ENCODE results near the gene CACNA1S.

Gene CACNA1S

GRCh38 chr1:201059871-201060555, 52.2 kb downstream of the CACNA1S start:
- no peak for DNase-seq

GRCh38 chr1:201059401-201059800, 52.8 kb downstream of the CACNA1S start:
- no peak for DNase-seq

- no peak for DNase-seq
Observed at GRCh38 chr1:201054091-201054543, 58.1 kb downstream of the CACNA1S start.

GRCh38 chr1:201053155-201053860, 58.9 kb downstream of the CACNA1S start:
- no peak for DNase-seq

GRCh38 chr1:201051399-201051798, 60.8 kb downstream of the CACNA1S start:
- no peak for DNase-seq

- no peak for DNase-seq
Observed at GRCh38 chr1:201050515-201051277, 61.5 kb downstream of the CACNA1S start.

GRCh38 chr1:201049248-201049831, 62.9 kb downstream of the CACNA1S start:
- DNase-seq: no peak

DNA sequence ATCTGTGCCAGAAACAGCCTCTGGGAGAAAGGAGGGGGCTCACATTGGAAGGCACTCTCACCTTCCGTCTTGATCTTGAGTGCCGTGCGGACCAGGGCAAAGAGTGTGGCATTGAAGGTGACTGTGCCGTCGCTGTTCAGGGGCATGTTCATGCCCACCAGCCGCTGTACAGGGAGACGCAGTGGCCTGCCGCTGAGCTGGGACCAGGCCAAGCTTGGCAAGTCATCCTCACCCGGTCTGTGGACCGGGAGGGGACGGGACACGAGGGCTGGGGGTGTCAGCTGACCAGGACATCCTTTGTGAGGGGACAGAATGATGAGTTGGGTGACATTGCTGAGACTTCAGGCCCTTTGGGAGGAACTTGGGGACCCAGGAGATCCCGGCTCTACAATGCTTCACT, 63.7 kb downstream of the CACNA1S start:
- no peak for DNase-seq

DNA sequence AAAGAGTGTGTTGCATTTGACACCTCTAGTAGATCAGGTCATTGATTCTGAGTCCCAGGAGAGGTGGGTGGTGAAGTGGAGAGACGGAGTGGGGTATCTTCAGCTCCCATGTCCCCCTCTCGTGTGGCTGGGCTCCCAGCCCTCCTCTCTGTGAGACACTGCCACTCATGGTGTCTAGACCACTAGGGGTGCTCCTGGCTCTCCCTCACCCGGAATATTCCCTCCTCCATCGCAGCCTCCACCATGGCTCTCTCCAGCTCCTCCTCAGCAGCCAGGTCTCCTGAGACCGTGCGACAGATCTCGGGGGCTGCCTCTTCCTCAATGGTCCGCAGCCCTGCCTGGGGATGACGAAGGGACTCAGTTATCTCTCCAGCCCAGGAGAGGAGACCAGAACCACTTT, 68.1 kb downstream of the CACNA1S start:
- DNase-seq: no peak

DNA sequence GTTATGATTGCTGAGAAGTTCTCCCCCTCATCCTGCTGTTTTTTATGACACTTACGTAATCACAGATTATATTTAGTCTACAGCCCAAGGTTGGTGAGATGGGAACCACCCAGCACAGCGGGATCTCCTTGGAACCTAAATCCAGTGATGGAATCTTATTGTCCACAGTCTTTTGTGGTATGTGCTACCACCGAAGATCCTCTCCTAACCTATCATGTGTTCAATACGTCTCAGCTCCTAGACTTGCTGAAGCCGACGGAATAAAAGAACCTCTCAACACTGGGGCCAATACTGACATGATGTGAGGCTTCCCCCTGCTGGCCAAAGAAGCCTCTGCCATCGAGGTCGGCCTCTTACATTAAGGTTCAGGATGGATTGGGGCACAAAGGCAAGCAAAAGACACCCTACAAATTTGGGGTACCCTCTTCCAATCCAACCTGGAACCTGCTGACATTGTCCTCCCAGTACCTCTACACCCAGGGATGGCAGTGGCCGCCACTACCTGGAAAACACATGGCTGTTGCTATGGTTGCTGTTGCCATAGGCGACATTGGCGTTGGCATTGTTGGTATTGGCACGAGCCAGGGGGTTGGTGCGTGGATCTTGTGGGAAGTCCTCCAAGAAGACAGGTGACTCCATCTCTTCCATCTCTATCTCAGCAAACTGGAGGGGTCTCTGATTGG, 69.3 kb downstream of the CACNA1S start:
- peak; percentile 57 for DNase-seq

DNA sequence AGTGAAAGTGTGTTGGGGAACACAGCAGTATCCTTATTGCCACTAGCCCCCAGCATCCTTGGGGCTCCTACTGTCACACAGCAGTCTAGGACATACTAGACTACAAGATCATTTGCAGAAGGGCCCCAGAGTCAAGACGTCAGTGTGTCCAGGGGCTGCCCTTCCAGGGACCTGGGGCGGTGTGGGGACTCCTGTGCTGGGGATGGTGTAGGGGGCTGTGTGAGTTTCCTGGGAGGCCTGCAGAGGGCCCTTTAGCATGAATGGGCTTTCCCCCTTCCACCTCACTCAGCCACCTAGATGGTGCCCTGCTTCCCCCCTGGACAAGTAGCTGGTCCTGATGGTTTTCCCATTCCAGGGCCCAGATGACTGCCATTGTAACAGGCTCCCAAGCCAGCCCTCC, 71.2 kb downstream of the CACNA1S start:
- no peak for DNase-seq

- DNase-seq: no peak
Observed at GRCh38 chr1:201039876-201040275, 72.3 kb downstream of the CACNA1S start.

DNA sequence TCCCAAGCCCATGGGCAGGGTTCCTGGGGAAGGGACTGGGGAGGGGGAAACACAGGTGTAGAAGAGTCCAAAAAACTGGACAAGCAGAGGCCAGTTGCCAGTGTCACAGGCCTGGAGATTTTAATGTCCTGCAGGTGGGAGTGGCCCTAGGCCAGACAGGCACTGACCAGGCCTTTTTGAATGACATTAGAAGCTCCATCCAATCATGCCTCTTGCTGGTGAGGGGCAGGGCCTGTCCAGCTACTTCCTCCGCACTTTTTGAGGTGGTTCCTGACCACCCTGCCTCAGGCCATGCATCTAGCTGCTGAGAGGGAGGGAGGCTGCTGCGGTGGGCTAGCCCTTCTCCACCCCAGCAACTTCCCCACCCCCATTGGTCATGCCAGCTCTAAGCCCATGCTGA, 72.8 kb downstream of the CACNA1S start:
- DNase-seq: no peak

GRCh38 chr1:201038186-201038876, 73.9 kb downstream of the CACNA1S start:
- DNase-seq: no peak

DNA sequence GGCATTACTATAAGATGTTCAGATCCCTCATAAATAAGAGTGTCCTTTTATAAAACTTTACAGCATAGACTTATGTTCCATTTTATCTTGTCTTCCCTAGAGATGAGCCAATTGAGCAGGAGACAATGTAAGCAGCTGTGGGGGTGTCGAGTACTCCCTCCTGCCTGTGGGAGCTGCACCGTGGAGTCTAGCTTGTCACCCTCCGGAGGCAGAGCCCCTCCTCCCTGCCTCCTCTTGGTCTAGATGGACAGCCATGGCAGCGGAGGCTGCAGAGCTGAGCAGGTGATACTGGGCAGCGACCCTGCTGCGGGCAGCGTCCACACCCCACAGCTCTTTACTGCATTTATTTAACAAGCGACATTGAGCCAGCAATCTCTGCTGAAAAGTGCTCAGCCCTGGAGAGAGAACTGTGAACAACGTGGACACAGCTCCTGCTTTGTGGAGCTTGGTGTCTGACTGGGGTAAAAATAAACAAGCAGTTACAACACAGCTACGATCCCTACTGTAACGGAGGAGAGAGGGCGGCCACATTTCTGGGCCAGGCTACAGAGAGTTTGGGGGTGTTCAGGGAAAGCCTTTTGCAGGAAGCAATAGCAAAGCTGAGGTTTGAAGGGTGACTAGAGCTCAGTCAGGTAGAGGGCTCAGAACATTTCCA, 75.9 kb downstream of the CACNA1S start:
- no peak for DNase-seq

DNA sequence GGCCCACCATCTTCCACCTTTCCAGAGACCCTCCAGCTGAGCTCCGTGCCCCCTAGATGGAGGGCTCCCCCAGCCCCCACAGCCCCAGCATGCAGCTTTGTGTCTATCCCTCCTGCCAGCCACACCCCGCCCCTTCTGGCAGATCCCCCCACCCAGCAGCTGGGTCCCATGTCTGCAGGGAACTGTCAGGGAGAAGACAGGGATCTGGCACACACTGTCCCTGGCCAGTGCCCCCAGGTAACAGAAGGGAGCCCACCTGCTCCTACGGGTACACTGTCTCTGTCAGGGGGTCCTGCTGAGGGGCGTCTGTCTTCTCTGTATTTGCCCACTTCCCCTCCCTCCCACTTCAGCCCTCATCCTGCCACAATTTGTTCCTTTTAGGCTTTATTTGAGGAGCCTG, 77.6 kb downstream of the CACNA1S start:
- DNase-seq: no peak

DNA sequence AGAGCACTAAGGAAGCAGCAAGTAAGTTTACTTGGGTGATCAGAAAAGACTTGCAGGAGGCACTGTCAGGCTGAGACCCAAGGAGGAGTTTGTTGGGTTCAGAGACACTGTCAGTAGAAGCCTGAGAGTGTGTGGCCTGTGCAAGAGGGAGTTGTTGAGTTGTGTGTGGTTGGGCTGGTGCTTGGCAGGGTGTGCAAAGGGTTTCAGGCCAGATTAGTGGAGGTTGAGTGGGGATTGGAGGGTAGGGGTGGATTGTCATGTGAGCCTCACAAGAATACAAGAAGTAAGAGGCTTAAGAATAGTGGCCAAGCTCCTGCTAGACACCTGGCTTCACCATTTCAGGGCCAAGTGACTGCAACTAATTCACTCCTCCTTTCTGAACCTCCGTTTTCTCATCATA, 79.8 kb downstream of the CACNA1S start:
- DNase-seq: no peak

- DNase-seq: no peak
Observed at GRCh38 chr1:201028461-201028889, 83.8 kb downstream of the CACNA1S start.

DNA sequence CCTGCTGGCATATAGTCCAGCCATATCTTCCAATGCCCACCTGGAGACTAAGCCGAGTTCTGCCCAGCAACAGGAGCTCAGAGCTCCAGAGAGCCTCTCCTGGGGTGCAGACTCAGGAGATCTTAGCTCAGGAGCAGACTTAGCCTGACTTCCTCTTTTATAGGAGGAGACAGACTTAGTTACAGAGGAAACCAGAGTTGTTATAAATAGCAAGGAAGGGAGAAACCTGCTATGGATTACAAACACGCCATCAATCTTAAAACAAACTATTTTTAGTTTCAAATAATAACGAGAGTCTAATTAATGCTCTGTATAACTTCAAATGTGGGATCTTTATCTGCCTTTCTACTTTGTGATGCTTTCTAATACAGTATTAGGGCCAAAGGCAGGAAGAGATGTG, 85.4 kb downstream of the CACNA1S start:
- DNase-seq: no peak

- no peak for DNase-seq
Observed at GRCh38 chr1:201026234-201026633, 86.0 kb downstream of the CACNA1S start.

GRCh38 chr1:201025571-201026002, 86.6 kb downstream of the CACNA1S start:
- DNase-seq: no peak

DNA sequence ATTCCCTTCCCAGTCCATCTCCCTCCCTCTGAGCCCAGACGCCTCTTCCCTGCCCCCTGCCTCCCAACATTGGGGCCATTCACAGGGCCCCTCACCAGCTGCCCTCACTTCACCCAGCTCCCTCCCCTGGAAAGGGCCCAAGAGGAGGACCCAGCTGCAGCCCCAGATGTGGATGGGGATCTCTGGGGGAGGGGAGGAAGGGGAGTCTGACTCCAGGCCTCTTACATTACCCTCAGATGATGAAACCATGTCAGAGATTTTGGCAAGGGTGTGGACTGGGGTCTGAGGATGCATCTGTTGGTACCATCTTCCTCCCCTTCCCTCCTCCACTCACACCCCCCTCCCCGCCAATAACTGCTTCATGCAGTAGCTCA, 87.6 kb downstream of the CACNA1S start:
- DNase-seq: no peak

Measured in T-helper 9 cell (primary cell).